Rectal smooth muscle tissue (tissue), 1 donor: ENCODE measurements around the gene SLC5A7.

Experiments
- H3K27ac ChIP-seq: one replicate; pipeline ENCODE4 v1.7.0; 2013; ENCODE audit warnings: low read depth, low read length, inconsistent platforms
- H3K27me3 ChIP-seq: one replicate; pipeline ENCODE4 v1.7.0; 2013; ENCODE audit warnings: low read length; ENCODE audit not compliant: control insufficient read depth, insufficient read depth
- H3K36me3 ChIP-seq: one replicate; pipeline ENCODE4 v1.7.0; 2013; ENCODE audit warnings: low read length; ENCODE audit not compliant: control insufficient read depth, insufficient read depth
- H3K4me1 ChIP-seq: one replicate; pipeline ENCODE4 v1.7.0; 2013; ENCODE audit warnings: low read length; ENCODE audit not compliant: control insufficient read depth, insufficient read depth
- H3K4me3 ChIP-seq: one replicate; pipeline ENCODE4 v1.7.0; 2013; ENCODE audit warnings: low read length
- H3K9ac ChIP-seq: one replicate; pipeline ENCODE4 v1.7.0; 2013; ENCODE audit warnings: low read length

The SLC5A7 gene

GRCh38 chr2:108023776-108024175 lies 37.5 kb downstream of the SLC5A7 start:
- Histone ChIP-seq H3K9ac (no peak overlapping the region), H3K36me3 (no peaks in the 10 kb centered on the region), H3K4me1 (no peaks in the 10 kb centered on the region), H3K27ac (no peak overlapping the region), H3K27me3 (no peaks in the 10 kb centered on the region), H3K4me3 (no peak overlapping the region)

- Histone ChIP-seq H3K4me3 (no peak overlapping the region), H3K9ac (no peak overlapping the region), H3K27ac (no peak overlapping the region), H3K27me3 (no peaks in the 10 kb centered on the region), H3K36me3 (no peaks in the 10 kb centered on the region), H3K4me1 (no peaks in the 10 kb centered on the region)
Measured at GRCh38 chr2:108026092-108026794, 39.9 kb downstream of the SLC5A7 start.

GRCh38 chr2:108029496-108029895 lies 43.2 kb downstream of the SLC5A7 start:
- H3K27me3 ChIP-seq: no peaks in the 10 kb centered on the region
- no peak overlapping the region for H3K9ac ChIP-seq
- no peaks in the 10 kb centered on the region for H3K36me3 ChIP-seq
- no peaks in the 10 kb centered on the region for H3K4me1 ChIP-seq
- H3K4me3 ChIP-seq: no peak overlapping the region
- H3K27ac ChIP-seq: no peak overlapping the region

GRCh38 chr2:108029912-108030311 lies 43.6 kb downstream of the SLC5A7 start:
- no peak overlapping the region for H3K9ac ChIP-seq
- no peaks in the 10 kb centered on the region for H3K36me3 ChIP-seq
- H3K27me3 ChIP-seq: no peaks in the 10 kb centered on the region
- no peaks in the 10 kb centered on the region for H3K4me1 ChIP-seq
- no peak overlapping the region for H3K27ac ChIP-seq
- no peak overlapping the region for H3K4me3 ChIP-seq

GRCh38 chr2:108031471-108031941 lies 45.2 kb downstream of the SLC5A7 start:
- Histone ChIP-seq H3K36me3 (no peaks in the 10 kb centered on the region), H3K4me1 (no peaks in the 10 kb centered on the region), H3K4me3 (no peak overlapping the region), H3K27me3 (no peaks in the 10 kb centered on the region), H3K9ac (no peak overlapping the region), H3K27ac (no peak overlapping the region)

GRCh38 chr2:108034843-108035242 lies 48.5 kb downstream of the SLC5A7 start:
- H3K4me1 ChIP-seq: no peaks in the 10 kb centered on the region
- no peak overlapping the region for H3K4me3 ChIP-seq
- no peak overlapping the region for H3K9ac ChIP-seq
- no peaks in the 10 kb centered on the region for H3K36me3 ChIP-seq
- H3K27me3 ChIP-seq: no peaks in the 10 kb centered on the region
- H3K27ac ChIP-seq: no peak overlapping the region

GRCh38 chr2:108048752-108049151 lies 62.4 kb downstream of the SLC5A7 start:
- no peaks in the 10 kb centered on the region for H3K36me3 ChIP-seq
- no peaks in the 10 kb centered on the region for H3K4me1 ChIP-seq
- no peak overlapping the region for H3K27ac ChIP-seq
- H3K9ac ChIP-seq: no peak overlapping the region
- no peaks in the 10 kb centered on the region for H3K27me3 ChIP-seq
- no peak overlapping the region for H3K4me3 ChIP-seq

- Histone ChIP-seq H3K36me3 (no peaks in the 10 kb centered on the region), H3K4me3 (no peak overlapping the region), H3K4me1 (no peaks in the 10 kb centered on the region), H3K9ac (no peak overlapping the region), H3K27ac (no peak overlapping the region), H3K27me3 (no peaks in the 10 kb centered on the region)
Measured at GRCh38 chr2:108058576-108059137, 72.3 kb downstream of the SLC5A7 start.

- no peak overlapping the region for H3K9ac ChIP-seq
- H3K4me1 ChIP-seq: no peaks in the 10 kb centered on the region
- no peak overlapping the region for H3K4me3 ChIP-seq
- H3K36me3 ChIP-seq: no peaks in the 10 kb centered on the region
- H3K27ac ChIP-seq: no peak overlapping the region
- H3K27me3 ChIP-seq: no peaks in the 10 kb centered on the region
Measured at GRCh38 chr2:108061439-108062042, 75.2 kb downstream of the SLC5A7 start.
